Stimulated activated CD8-positive, alpha-beta memory T cell treated with anti-CD3 and anti-CD28 coated beads, Interleukin-12 subunit alpha, Interleukin-12 subunit beta, amount 100 ng/mL, for 24 hours (primary cell): ENCODE results near the gene CD300E.
A peak's percentile ranks its signal among the peaks of the same experiment; 100 is the strongest.
"Not testable (repeated sequence)": the region's sequence is repeated elsewhere in the genome, so short reads cannot be mapped to it uniquely, and the experiment has no call there.

Experiments used
- DNase-seq: peaks from one replicate; pipeline ENCODE4 v3.0.0-alpha.2; 2020; ENCODE audit errors: extremely low read depth

Gene CD300E

DNA sequence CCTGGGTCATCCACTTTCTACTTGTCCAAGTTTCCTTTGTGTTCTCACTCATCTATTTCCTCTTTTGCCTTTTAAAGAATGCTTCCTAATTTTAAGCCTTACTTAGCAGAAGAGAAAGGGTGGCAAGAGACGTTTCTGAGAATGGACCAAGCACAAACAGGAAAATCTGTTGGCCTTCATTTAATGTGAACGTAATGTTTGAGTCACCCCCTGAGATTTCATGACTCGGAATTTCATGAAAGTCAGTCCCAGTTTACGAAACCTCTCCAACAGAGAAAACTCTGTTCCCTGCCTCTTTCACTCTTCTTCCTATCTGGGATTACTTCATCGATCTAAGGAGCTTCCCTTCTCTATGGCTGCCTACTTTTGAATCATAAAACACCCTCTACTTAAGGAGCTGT is at the start of gene CD300E:
Gene CD300E, minus strand, starts transcription at position 46 of the 401 bp plus-strand sequence. CDS start 117 bp downstream, outside the sequence.
- no peak for DNase-seq

DNA sequence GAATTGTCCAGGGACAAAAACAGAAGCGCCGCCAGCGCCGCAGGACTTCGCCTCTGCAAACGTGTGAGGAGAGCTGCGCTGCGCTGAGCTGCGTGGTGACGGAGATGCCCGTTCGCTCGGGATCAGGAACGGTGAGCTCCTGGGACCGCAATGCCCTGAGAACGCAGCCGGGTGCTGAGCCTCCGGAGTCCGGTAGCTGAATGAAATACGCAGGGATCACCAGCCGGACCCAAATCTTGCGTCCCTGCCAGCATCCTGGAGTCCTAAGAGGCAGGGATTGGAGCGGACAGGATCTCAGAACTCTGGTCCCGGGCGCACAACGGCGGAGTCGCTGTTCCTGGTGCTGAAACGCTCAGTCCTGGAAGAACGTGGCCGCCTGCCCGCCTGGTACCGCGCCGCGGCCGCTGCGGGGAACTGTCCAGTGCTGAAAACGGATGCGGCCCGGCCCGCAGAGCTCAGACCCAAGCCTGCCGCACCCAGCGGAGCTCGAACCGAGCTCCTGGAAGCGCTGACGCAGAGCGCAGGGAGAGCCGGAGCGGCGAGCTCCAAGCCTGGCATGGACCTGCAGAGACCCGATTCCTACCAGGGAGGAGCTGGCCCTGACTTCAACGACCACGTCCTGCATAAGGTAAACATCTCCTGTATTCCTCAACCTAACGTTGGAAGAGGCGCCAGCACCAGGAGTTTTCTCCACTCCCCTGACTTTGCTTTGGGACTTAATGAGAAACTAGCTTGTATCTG is 47.7 kb upstream of the CD300E start:
- peak; percentile 31 for DNase-seq

DNA sequence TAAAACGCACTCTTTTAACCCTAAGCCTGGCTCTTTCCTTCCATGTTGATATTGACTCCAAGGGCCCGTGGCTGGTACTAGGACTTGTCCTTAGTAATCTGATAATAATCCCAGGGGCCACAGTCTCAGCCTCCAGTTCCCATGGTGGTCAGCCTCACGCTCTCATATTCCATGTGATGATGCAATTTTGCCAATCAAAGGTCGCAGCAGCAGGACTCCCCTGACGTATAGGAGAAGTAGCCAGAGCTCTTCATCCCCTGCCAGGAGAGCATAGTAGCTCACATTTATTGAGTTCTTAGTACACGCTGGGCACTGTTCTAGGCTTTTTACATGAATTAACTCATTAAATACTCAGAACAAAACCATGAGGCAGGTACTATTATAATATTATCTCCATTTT is 46.8 kb upstream of the CD300E start:
- DNase-seq, result no peak

DNA sequence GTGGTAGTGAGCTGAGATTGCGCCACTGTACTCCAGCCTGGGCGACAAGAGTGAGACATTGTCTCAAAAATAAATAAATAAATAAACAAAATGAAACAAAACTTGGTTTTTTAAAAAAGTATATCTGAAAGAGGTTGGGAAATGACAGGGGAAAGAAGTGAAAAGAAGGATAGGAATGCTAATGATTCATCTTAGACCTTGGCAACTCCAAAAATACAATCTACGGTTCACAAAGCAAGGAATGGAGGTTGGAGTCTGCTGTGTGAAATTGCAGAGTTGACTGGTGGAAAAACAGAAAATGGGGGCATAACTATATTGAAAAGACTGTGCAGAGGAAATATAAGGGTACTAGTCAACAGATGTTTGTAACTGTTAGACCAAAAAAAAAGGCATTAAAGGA is 40.0 kb upstream of the CD300E start:
- no peak for DNase-seq

- DNase-seq, result no peak
Measured at GRCh38 chr17:74659889-74660288, 36.4 kb upstream of the CD300E start.

DNA sequence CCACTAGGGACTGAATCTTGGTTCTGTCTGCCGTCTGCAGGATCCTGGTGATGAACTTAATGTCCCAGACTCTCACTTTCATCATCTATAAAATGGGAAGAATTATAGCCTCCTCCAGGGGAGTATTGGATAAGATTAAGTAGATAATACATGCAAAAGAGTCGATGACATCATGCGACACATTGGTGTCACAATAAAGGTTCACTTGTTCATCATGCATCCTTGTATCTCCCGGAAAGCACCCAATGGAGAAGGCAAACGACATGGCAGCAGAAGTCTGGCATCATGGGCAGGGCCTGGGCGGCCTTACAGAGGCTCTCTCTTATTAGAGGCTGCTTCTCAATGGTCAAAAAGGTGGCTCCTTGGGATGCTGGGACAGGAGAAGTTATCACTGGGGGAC is 35.1 kb upstream of the CD300E start:
- no peak for DNase-seq

- DNase-seq, result no peak
Measured at GRCh38 chr17:74654742-74655141, 31.2 kb upstream of the CD300E start.

DNA sequence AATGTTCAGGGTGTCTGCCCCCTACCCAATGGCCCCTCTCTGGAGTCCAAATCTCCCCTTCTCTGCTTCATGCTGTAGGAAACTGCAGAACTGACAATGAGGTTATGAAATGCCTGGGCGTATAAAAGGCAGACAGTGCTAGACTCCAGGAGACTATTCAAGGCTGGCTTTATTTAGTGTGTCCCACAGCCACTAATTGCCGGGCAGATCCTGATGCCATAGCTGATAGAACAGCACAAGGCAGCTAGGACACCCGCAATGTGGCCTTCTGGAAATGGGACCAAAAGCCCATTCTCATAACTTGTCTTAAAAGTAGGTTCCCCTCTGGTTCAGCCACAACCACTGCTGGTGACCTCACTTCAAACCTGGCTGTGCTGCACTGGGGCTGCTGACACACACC is 28.5 kb upstream of the CD300E start:
- DNase-seq, result no peak

DNA sequence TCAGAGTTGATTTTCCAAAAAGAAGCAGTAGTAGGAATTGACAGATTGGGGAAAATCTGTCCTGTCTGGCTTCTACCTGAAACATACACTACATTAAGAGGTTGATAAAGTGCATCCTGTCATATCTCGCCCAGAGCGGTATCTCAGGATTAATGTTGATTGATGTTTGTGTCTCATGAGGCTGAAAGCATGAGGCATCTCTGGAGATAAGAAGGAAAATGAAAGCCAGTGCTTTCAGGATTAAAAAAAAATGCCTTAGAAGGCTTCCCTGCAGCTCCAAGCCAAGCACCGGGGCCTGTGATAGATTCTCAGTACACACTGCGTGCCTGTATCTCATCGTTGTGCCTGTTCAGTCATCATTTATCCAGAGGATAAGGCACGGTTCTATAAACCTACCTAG is 26.4 kb upstream of the CD300E start:
- DNase-seq, result no peak

DNA sequence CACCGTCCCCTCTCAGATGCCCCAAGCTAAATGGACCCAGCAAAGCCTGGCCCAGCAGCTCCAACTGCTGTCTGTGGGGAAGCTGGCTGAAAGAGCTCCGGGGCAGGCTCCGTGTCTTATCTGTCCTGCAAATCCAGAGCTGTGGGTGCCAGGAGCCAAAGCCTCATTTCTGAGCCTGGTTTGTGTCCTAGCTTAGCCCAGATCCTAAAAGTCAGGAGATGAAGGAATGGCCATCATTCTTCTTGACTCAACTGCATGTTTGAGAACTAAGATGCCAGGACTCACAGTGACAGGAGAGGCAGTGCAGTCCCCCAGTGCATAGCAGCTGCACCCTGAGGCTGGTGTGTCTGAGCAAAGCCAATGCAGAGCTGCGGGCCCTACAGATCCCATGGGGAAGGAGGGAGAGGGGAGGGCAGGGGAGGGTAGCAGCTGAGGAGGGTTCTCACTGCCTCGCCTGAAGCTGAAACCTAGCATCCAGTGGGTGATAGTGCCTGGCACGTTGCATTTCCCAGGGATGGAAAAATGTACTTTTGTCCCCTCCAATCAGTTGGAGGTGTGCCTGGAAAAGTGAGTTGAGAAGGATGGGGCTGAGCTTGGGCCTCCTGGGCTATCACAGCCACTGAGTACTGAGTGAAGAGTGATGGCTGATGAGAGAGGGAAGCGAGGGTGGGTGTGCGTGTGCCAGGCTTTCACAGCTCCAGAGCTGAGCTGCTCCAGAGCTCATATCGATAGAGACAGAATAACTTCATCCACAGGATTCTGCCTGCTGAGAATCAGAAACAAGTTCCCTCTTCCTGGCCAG is 24.5 kb upstream of the CD300E start:
- no peak for DNase-seq

DNA sequence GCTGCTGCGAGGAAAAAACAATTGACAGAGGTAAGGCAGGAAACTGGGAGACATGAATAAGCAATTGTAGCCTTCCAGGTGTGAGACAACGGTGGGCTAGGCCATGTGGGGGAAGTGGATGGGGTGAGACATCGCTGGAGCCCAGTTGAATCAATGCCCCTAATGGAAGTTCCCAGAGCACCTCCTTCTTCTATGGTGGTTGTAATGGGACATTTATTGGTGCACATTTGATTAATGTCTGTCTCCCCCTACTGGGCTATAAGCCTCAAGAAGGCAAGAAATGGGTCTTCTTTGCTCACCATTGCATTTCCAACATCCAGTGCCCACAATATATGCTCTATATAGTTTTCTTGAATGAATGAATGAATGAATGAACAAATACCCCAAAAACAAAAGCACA is 22.7 kb upstream of the CD300E start:
- DNase-seq, result no peak

GRCh38 chr17:74645010-74645409 is 21.5 kb upstream of the CD300E start:
- DNase-seq, result no peak

DNA sequence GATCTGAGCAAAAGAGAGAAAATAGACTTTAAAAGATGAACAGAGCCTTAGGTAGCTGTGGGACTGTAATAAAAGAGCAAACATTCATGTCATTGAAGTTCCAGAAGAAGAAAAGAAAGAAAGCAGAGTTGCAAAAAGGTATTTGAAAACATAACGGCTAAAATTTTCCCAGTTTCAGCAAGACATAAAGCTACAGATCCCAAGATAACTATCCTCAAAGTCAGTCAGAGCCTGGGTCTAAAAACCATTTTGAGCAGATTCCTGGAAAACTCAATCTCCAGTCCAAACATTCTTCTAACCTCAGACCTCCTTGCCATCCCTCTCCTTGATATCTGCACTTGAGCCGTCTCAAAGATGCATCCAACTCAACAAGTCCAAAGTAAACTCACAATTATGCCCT is 20.9 kb upstream of the CD300E start:
- no peak for DNase-seq

DNA sequence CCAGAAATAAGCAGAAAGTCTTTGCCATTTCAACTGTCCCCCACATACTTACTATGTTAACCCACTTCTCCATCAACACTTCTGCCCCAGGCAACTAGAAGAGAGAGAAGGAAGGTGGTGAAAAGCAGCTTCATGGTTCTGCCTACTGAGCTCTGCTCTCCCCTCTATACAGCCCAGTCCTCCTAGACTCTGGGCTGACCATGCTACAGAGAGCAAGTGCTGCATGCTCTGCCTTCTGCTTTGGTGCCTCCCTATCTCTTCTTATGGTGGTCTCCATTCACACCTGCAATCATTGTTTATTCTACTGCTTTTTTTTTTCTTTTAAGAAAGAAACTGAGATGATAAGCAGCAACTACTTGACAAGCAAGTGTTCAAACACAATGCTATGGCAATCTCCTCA is 20.3 kb upstream of the CD300E start:
- DNase-seq, result no peak

GRCh38 chr17:74642995-74643394 is 19.5 kb upstream of the CD300E start:
- DNase-seq, result no peak

DNA sequence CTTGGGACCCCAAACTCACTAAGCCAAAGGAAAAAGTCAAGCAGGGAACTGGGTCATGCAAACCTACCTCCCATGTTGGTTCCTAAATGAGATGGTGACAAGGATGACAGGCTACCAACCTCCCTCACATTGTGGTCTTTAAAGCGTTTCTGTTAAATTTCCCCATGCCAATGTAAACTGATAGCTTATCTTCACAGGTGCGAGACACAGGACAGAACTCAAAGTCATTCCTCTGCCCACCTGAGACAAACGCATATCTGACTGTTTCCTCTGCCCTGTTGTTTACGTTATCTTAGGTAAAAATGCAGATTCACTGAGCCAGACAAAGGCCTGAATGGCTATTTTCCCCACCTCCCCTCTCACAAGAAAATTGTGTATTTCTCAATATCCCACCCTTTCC is 19.0 kb upstream of the CD300E start:
- DNase-seq, result no peak

GRCh38 chr17:74641958-74642298 is 18.4 kb upstream of the CD300E start:
- no peak for DNase-seq

GRCh38 chr17:74641224-74641957 is 17.9 kb upstream of the CD300E start:
- no peak for DNase-seq

- no peak for DNase-seq
Measured at GRCh38 chr17:74639704-74640151, 16.2 kb upstream of the CD300E start.

DNA sequence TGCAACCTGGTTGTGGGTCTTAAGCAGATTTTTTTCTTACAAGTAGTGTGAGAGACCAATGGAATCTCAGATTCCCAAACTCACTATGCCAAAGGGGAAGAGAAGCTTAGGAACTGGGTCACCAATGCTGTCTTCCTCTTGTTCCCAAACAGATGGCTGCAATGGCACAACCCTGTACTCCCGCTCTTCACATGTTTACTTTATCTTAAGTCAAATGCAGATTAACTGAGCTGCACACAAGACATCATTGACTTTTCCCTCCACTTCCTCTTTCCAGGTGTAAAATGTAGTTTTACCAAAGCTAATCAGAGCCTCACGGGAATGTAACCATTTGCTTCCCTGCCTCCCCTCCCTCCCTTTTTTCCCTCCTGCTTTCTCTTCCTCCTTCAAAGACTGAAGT is 14.4 kb upstream of the CD300E start:
- no peak for DNase-seq

DNA sequence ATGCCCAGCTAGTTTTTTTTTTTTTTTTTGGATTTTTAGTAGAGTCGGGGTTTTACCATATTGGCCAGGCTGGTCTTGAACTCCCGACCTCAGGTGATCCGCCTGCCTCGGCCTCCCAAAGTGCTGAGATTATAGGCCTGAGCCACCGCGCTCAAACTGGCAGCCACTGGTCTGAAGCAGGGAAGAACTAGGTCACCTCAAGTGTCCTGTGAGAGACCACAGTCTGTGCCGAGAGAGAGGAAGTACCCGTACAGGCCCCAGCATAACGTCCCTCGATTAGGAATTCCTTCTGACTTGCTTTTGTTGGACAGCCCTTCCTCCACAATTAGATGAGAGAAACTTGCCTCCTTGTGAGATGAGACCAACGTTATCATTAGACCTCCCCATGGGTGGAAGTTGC is 13.7 kb upstream of the CD300E start:
- no peak for DNase-seq

GRCh38 chr17:74636541-74637085 is 13.1 kb upstream of the CD300E start:
- not testable (repeated sequence) for DNase-seq
